PC-9 (cell line): ENCODE measurements around the gene PDHA1. TPM values are rescaled to one million over a fixed set of nuclear protein-coding genes. Genes with fewer than 3 reads are reported as not detected.

Experiments
- BruUV-seq: library from RNA; stranded (reverse); fragments of 400-500 nt; replicated peaks from 2 replicates; lab custom pipeline; 2021; lab: Mats Ljungman, UMichigan
- CTCF ChIA-PET: fragments of 300-600 bp; sonication (Branson Sonifier 250); formaldehyde crosslinking; loops from one replicate; lab custom pipeline; 2022; ENCODE audit warnings: antibody characterized with exemption; lab: Charles Lee
- POLR2A ChIA-PET: fragments of 300-600 bp; sonication (Branson Sonifier 250); formaldehyde crosslinking; loops from one replicate; lab custom pipeline; 2022; ENCODE audit warnings: antibody characterized with exemption; ENCODE audit not compliant: unreplicated experiment; lab: Charles Lee
- DNase-seq, 2 experiments: peaks; one replicate each; pipeline versions ENCODE4 v3.0.0 to v3.0.0-alpha.2; 2015 to 2022; ENCODE audit warnings: mixed read lengths in 1 of 2
- H2AFZ ChIP-seq: fragments of 200-600 bp; sonication (generic); 2 replicates; pipeline ENCODE4 v1.8.1; 2017; ENCODE audit warnings: antibody characterized with exemption
- H3F3A ChIP-seq: fragments of 200-600 bp; sonication (generic); 2 replicates; pipeline ENCODE4 v1.8.1; 2017; ENCODE audit warnings: antibody characterized with exemption, mild to moderate bottlenecking, low read depth; ENCODE audit not compliant: insufficient read depth
- H3K27ac ChIP-seq: fragments of 200-600 bp; sonication (generic); 2 replicates; pipeline ENCODE4 v1.6.1; 2016; ENCODE audit warnings: mixed run types
- H3K27me3 ChIP-seq: fragments of 200-600 bp; sonication (generic); 2 replicates; pipeline ENCODE4 v1.6.1; 2016; ENCODE audit warnings: low read depth, mixed run types; ENCODE audit not compliant: insufficient read depth
- H3K36me3 ChIP-seq: fragments of 200-600 bp; sonication (generic); 2 replicates; pipeline ENCODE4 v1.6.1; 2016; ENCODE audit warnings: low read depth, mixed run types
- H3K4me1 ChIP-seq: fragments of 200-600 bp; sonication (generic); replicated peaks from 2 replicates; pipeline ENCODE4 v1.6.1; 2016; ENCODE audit warnings: mixed run types; ENCODE audit not compliant: insufficient read depth
- H3K4me2 ChIP-seq: fragments of 200-600 bp; sonication (generic); 2 replicates; pipeline ENCODE4 v1.6.1; 2017; ENCODE audit warnings: mixed run types
- H3K4me3 ChIP-seq: fragments of 200-600 bp; sonication (generic); 2 replicates; pipeline ENCODE4 v1.6.1; 2016; ENCODE audit warnings: mixed run types
- H3K79me2 ChIP-seq: fragments of 200-600 bp; sonication (generic); 2 replicates; pipeline ENCODE4 v1.6.1; 2017; ENCODE audit warnings: low read depth, mixed run types
- H3K9me2 ChIP-seq: fragments of 200-600 bp; sonication (generic); 2 replicates; pipeline ENCODE4 v1.8.1; 2017; ENCODE audit warnings: mild to moderate bottlenecking; ENCODE audit not compliant: insufficient read depth
- H3K9me3 ChIP-seq: fragments of 200-600 bp; sonication (generic); 2 replicates; pipeline ENCODE4 v1.8.1; 2016; ENCODE audit warnings: low read depth; ENCODE audit not compliant: insufficient read depth
- H4K20me1 ChIP-seq: fragments of 200-600 bp; sonication (generic); 2 replicates; pipeline ENCODE4 v1.8.1; 2017; ENCODE audit not compliant: insufficient read depth
- EZH2 ChIP-seq: fragments of 200-600 bp; sonication (generic); IDR thresholded peaks from 2 replicates; pipeline ENCODE4 v1.8.0; 2017; ENCODE audit warnings: antibody characterized with exemption, low read depth
- intact Hi-C: fragments of 100-400 bp; cut with micrococcal nuclease; formaldehyde crosslinking; loops from one replicate; pipeline ENCODE4 v1.10.0; 2022; ENCODE audit not compliant: unreplicated experiment
- total RNA-seq: library from RNA; stranded (reverse); gene quantifications from 2 replicates; pipeline ENCODE4 v1.2.3, GENCODE V29; 2021
- TF ChIP-seq, protein P1 (sequence below): fragments of 200-600 bp; sonication (generic); conservative IDR thresholded peaks from 2 replicates; pipeline ENCODE4 v1.6.1; 2017; ENCODE audit warnings: mixed run types, antibody characterized with exemption, mild to moderate bottlenecking, moderate library complexity

PDHA1 gene
- total RNA-seq, 1 experiment from 2014 or later, result 193 TPM

GRCh38 chrX:19358521-19358920, 14.8 kb downstream of the PDHA1 start:
- no TSS peak for BruUV-seq
- Histone ChIP-seq H3K4me1 (no peaks in the 10 kb centered on the region), H3K4me2 (no peak overlapping the region), H3K79me2 (no peaks in the 10 kb centered on the region), H3F3A (no peaks in the 10 kb centered on the region), H3K9me3 (no peaks in the 10 kb centered on the region), H3K27me3 (no peaks in the 10 kb centered on the region), H3K9me2 (no peaks in the 10 kb centered on the region), H3K4me3 (no peak overlapping the region), H4K20me1 (no peaks in the 10 kb centered on the region), H2AFZ (no peak overlapping the region), H3K27ac (no peak overlapping the region), H3K36me3 (no peaks in the 10 kb centered on the region)
- POLR2A ChIA-PET, result no interaction called here
- CTCF ChIA-PET, result no interaction called here
- intact Hi-C loops, result no loop called here
- no peak for TF ChIP-seq EZH2
- DNase-seq, result no peak

GRCh38 chrX:19360903-19361302, 17.2 kb downstream of the PDHA1 start:
- CTCF ChIA-PET, result no interaction called here
- H3K4me2 ChIP-seq, result no peak overlapping the region
- H3K36me3 ChIP-seq, result no peaks in the 10 kb centered on the region
- no peak for DNase-seq
- no peaks in the 10 kb centered on the region for H3F3A ChIP-seq
- no peak for TF ChIP-seq EZH2
- TF ChIP-seq, protein P1, sequence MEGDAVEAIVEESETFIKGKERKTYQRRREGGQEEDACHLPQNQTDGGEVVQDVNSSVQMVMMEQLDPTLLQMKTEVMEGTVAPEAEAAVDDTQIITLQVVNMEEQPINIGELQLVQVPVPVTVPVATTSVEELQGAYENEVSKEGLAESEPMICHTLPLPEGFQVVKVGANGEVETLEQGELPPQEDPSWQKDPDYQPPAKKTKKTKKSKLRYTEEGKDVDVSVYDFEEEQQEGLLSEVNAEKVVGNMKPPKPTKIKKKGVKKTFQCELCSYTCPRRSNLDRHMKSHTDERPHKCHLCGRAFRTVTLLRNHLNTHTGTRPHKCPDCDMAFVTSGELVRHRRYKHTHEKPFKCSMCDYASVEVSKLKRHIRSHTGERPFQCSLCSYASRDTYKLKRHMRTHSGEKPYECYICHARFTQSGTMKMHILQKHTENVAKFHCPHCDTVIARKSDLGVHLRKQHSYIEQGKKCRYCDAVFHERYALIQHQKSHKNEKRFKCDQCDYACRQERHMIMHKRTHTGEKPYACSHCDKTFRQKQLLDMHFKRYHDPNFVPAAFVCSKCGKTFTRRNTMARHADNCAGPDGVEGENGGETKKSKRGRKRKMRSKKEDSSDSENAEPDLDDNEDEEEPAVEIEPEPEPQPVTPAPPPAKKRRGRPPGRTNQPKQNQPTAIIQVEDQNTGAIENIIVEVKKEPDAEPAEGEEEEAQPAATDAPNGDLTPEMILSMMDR, result no peak
- no peak overlapping the region for H3K4me3 ChIP-seq
- no peak overlapping the region for H2AFZ ChIP-seq
- no peaks in the 10 kb centered on the region for H3K9me2 ChIP-seq
- no peaks in the 10 kb centered on the region for H3K4me1 ChIP-seq
- H3K79me2 ChIP-seq, result no peaks in the 10 kb centered on the region
- intact Hi-C loops, result no loop called here
- no TSS peak for BruUV-seq
- POLR2A ChIA-PET, result interaction anchor here (0.6 kb wide), 1 partner anchor 315 kb away, joined by 3 read pairs; no protein-coding TSS in a partner anchor
- H3K27me3 ChIP-seq, result no peaks in the 10 kb centered on the region
- no peak overlapping the region for H3K27ac ChIP-seq
- H4K20me1 ChIP-seq, result no peaks in the 10 kb centered on the region
- no peaks in the 10 kb centered on the region for H3K9me3 ChIP-seq

DNA sequence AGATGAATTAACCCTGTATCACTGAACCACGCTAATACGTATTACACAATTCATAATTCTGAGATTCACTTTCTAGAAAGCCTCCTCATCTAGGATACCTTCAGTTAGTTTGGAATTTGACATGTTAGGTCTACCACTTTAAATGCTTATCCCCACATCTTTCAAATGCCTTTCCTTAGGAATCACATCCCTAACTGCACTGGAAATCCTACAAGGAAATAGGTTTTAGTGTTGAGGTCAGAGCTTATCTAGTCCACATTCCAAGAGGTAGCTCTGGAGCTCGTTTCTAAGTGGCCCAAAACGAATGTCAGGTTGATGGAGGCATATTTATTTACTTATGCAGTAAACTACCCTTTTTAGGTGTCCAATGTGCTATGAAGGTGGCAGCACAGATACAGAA, 18.0 kb downstream of the PDHA1 start:
- H3K4me3 ChIP-seq, result no peak overlapping the region
- POLR2A ChIA-PET, result interaction anchor here (0.6 to 0.7 kb wide), 2 partner anchors 250 to 315 kb away, joined by 3 to 5 read pairs; no protein-coding TSS in a partner anchor
- BruUV-seq, result no TSS peak
- no peak for TF ChIP-seq EZH2
- TF ChIP-seq, protein P1, result no peak
- H3K36me3 ChIP-seq, result no peaks in the 10 kb centered on the region
- no peak overlapping the region for H3K4me2 ChIP-seq
- H3K9me3 ChIP-seq, result no peaks in the 10 kb centered on the region
- no peak for DNase-seq
- H3K27ac ChIP-seq, result no peak overlapping the region
- H3F3A ChIP-seq, result no peaks in the 10 kb centered on the region
- H4K20me1 ChIP-seq, result no peaks in the 10 kb centered on the region
- no peaks in the 10 kb centered on the region for H3K4me1 ChIP-seq
- H3K79me2 ChIP-seq, result no peaks in the 10 kb centered on the region
- H2AFZ ChIP-seq, result no peak overlapping the region
- intact Hi-C loops, result no loop called here
- H3K9me2 ChIP-seq, result no peaks in the 10 kb centered on the region
- CTCF ChIA-PET, result no interaction called here
- H3K27me3 ChIP-seq, result no peaks in the 10 kb centered on the region

DNA sequence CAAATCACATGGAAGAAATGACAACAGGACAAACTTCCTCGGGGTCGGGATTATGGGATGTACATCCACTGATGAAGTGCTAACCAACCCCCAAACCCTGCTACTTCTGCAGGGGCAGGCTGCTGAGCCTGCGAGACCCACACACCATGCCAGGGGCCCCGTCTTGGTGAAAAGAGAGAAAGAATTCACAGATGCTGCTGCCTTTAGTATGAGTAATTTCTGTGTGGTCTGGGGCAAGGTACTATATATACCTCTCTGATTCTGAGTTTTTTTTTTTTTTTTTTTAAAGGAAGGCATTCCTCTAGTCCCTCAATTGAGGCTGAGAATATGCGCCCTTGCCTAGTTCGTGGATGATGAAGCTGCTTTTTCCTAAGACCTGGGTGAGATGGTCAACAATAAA, 24.8 kb downstream of the PDHA1 start:
- DNase-seq, result no peak
- Histone ChIP-seq H3K27ac (no peak overlapping the region), H3K9me2 (no peaks in the 10 kb centered on the region), H3K9me3 (no peaks in the 10 kb centered on the region), H3F3A (no peaks in the 10 kb centered on the region), H3K79me2 (no peaks in the 10 kb centered on the region), H3K4me3 (no peak overlapping the region), H3K4me2 (no peak overlapping the region), H4K20me1 (no peaks in the 10 kb centered on the region), H3K27me3 (no peaks in the 10 kb centered on the region), H3K36me3 (no peaks in the 10 kb centered on the region), H2AFZ (no peak overlapping the region), H3K4me1 (no peaks in the 10 kb centered on the region)
- ChIA-PET POLR2A (no interaction called here), CTCF (no interaction called here)
- no TSS peak for BruUV-seq
- TF ChIP-seq, protein P1, result no peak
- TF ChIP-seq EZH2, result no peak
- intact Hi-C loops, result no loop called here
